DMS114 treated with DMSO at 0.1 percent for 48 hours (cell line): ENCODE measurements around the gene RXFP1.

Experiments used
- DNase-seq: peaks from one replicate; lab custom pipeline; 2025; ENCODE audit not compliant: unreplicated experiment; lab: John Stamatoyannopoulos, UW

RXFP1 gene

DNA sequence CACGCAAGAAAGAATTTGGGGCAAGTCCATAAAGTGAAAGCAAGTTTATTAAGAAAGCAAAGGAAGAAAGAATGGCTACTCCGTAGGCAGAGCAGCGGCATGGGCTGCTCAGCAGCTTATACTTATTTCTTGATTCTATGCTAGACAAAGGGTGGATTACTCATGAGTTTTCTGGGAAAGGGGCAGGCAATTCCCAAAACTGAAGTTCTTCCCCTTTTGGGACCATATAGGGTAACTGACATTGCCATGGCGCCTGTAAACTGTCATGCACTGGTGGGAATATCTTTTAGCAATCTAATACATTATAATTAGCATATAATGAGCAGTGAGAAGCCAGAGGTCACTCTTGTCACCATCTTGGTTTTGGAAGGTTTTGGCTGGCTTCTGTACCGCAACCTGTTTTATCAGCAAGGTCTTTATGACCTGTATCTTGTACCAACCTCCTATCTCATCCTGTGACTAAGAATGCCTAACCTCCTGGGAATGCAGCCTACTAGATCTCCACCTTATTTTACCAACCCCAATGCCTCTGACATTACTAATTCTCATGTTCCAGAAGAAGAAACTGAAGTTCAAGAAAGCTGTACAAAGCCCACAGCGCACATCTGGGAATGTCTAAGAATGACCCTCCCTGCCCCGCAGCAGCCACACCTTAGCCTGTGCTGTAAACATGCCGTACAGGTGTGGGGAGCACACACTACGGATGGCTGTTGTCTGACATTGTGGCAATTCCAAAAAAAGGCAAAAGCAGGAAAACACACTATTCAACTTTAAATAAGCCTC lies 18.6 kb downstream of the RXFP1 start:
- no peak for DNase-seq

GRCh38 chr4:158541506-158541905 lies 19.8 kb downstream of the RXFP1 start:
- DNase-seq = no peak

DNA sequence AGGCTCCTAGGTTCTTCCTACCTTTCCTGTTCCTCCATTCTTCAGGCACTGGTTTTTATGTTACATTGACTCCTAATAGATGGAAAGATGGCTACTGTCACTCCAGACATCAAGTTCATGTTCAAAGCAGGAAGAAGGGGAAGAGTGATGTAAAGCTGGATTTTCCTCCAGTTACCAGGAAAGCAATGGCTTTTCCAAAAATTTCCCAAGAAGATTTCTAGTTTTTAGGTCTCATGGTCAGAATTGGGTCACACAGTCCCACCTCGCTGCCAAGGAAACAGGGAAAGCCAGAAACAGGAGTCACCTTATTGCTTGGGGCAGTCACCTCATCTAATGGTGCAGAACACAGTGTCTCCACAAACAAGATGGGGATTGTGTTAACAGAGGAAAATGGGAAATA lies 21.5 kb downstream of the RXFP1 start:
- no peak for DNase-seq

DNA sequence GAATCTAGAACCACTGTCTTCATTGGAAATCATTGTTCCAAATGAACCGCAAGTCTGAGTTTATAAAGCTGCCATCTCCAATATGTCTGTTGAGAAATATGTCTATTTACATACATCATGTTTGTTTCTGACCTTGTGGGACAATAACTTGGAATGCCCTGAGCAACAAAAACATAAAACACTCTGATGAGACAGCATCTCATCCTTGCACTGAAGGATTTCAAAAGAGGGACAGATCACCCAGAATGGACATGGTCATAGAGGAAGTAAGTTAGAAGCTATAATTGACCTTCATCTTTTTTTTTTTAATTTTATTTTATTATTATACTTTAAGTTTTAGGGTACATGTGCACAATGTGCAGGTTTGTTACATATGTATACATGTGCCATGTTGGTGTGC lies 22.5 kb downstream of the RXFP1 start:
- no peak for DNase-seq

- no peak for DNase-seq
These were observed 31.7 kb downstream of the RXFP1 start for GRCh38 chr4:158553364-158553763.

DNA sequence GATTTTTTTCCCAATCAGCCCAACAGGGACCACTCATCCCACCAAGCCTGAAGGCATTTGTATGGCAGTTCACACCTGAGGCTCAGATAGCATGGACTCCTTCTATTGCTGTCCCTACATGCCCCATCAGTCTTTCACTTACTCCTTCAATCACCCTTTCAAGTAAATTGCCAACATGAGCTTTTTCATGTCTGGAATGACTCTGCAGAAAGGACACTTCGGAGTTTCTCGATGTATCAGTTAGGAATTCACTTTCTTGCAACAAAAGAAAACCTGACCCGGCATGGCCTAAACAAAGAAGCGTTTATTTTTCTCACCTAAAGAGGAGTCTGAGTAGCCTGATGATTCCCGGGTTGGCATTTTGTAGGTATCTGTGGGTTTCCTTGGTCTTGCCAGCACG lies 38.6 kb downstream of the RXFP1 start:
- DNase-seq = no peak

- DNase-seq = no peak
These were observed 45.2 kb downstream of the RXFP1 start for GRCh38 chr4:158566860-158567259.

DNA sequence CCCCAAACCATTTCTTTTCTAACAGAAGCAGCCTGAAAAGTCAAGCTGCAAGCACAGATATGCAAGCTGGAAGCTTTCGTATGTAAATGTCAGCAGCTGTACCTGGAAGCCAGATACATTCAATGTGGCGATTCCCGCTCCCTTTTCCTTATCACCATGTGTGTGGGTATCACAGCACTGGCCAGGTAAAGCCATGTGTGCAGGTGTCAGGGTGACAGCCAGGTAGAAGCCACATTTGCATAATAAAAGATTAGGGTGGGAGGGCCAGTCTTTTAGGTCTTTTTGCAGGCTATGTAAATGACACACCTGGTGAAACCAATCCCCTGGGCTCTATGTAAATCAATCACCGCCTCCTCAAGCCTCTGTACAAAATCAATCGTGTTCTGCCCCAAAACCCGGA lies 50.1 kb downstream of the RXFP1 start:
- no peak for DNase-seq

GRCh38 chr4:158572608-158573007 lies 50.9 kb downstream of the RXFP1 start:
- no peak for DNase-seq

GRCh38 chr4:158578476-158578875 lies 56.8 kb downstream of the RXFP1 start:
- no peak for DNase-seq

- no peak for DNase-seq
These were observed 58.4 kb downstream of the RXFP1 start for GRCh38 chr4:158580064-158580463.

- DNase-seq = no peak
These were observed 59.5 kb downstream of the RXFP1 start for GRCh38 chr4:158581161-158581560.

DNA sequence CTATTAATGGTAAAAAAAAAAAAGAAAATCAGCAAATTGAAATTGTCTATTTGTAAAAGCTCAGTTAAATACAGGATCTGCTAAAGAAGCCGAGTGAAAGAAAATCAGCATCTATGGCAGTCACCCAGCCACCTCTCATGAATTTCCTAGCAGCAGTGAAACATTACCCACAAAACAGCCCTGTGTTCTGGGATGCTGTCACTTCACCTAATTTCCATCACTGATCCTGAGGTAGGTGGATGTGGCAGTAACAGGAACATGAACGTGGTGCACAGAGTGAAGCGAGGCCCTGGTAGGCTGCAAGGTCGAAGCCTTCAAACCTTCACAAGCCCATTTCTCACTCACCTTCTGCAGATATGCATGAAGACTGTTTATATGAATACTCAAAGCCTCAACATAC lies 65.2 kb downstream of the RXFP1 start:
- no peak for DNase-seq

GRCh38 chr4:158588285-158588684 lies 66.6 kb downstream of the RXFP1 start:
- DNase-seq = no peak

DNA sequence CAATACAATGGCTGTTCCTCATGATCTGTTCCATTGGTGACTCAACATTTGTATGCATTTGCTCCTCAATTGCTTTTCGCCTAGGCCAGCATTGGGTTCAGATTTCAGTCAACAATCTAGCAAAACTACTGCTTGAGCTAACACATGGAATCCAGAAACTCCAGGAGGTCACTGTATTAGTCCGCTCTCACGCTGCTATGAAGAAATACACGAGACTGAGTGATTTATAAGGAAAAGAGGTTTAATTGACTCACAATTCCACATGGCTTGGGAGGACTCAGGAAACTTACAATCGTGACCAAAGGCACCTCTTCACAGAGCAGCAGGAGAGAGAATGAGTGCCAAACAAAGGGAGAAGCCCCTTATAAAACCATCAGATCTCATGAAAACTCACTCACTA lies 67.1 kb downstream of the RXFP1 start:
- DNase-seq = no peak

- no peak for DNase-seq
These were observed 68.6 kb downstream of the RXFP1 start for GRCh38 chr4:158590306-158590705.

DNA sequence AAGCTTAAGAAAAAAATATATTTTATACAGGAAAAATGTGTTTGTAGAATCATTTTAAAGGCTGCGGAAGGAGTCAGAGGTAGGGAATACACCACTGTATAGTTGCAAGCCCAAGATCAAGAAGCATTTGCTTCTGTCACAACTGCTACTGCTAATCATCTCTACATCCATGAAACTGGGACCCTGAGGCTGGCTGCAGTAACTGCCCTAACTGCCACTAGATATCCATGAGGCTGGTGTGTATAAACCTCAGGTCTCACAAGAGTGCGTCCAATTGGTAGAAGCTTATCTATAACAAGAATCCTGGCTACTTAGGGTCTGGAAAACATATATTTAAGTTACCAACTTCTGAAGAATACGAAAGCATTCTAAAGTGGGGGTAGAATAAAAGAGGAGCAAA lies 69.1 kb downstream of the RXFP1 start:
- no peak for DNase-seq

DNA sequence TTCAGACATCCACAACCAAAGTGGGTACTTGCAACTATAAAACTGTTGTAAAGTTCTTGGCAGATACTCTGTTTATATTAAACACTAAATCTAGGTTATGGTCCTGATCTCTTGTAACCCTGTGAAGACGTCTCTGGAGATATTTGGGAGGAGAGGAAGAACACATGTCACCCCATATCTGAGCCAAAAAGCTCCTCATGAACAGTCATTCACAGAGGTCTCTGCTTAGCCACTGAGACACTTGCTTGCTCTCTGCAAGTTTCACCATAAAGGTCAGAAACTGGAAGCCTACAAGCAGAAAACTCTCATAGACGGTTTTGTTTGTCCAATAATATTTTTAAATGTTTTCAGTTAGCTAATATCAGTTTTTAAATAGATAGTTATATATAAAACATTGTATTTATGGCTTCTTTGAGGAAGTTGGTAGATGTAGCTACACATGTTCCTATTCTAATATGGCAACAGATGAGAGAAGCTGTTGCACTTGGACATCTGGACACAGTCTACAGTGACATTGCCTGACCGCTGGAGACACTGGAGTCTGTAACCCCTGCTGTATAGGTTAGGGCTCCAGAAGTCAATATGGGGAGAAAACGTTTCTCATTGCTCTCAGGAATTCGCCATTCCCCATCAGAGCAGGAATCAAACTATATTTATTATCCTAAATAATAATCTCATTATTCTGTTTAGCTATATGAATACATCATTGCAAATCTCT lies 76.4 kb downstream of the RXFP1 start:
- DNase-seq = no peak

DNA sequence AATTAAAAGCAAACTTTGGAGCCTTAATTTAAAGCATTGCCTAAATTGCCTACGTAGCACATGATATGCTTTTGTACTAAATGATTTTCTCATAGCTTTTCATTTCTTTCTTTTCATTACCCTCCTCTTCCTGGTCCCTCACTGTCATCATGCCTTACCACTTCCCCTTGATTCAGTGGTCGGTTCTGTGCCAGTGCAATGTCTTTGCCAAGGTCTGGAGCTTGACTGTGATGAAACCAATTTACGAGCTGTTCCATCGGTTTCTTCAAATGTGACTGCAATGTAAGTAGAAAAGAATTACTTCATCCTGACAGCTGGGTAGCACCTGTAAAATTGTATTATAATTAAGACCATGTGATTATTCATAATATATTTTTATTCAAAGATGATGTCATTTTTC lies 77.5 kb downstream of the RXFP1 start:
- DNase-seq = no peak

GRCh38 chr4:158599765-158600498 lies 78.2 kb downstream of the RXFP1 start:
- no peak for DNase-seq

DNA sequence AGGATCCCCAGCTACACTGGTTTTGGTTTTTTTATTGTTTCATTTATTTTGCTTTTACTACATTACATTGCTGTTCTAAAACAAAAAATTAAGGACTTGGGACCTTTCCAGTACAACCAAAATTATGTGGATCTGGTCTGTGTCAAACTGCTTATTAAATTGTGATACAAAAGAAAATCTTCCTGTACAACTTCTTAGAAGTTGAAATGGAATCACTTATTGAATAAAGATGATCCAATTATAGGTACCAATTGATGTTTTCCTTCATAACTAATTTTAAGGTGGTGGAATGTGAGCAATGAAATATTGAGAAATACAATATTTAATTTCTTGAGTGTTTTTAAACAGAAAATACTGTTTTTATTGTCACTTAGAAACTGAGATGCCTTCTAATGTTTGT lies 82.7 kb downstream of the RXFP1 start:
- DNase-seq = no peak

GRCh38 chr4:158605393-158605792 lies 83.7 kb downstream of the RXFP1 start:
- no peak for DNase-seq
